Activated CD8-positive, alpha-beta memory T cell treated with anti-CD3 and anti-CD28 coated beads for 36 hours (primary cell): ENCODE measurements around the gene SLK. TPM values are rescaled to one million over a fixed set of nuclear protein-coding genes. Genes with fewer than 3 reads are reported as not detected.

Experiments used
- CTCF ChIA-PET: fragments of 350-600 bp; sonication (Branson Sonifier 250); formaldehyde crosslinking; loops from one replicate; lab custom pipeline; 2021; ENCODE audit warnings: antibody characterized with exemption; lab: Charles Lee
- POLR2A ChIA-PET: fragments of 350-600 bp; sonication (Branson Sonifier 250); formaldehyde crosslinking; loops from one replicate; lab custom pipeline; 2021; ENCODE audit warnings: antibody characterized with exemption; lab: Charles Lee
- total RNA-seq, 2 experiments: library from RNA; stranded (reverse); gene quantifications; one replicate each; pipeline ENCODE4 v1.2.3, GENCODE V29; 2021

SLK gene
- total RNA-seq, 2 experiments from 2014 or later: 21.8 to 22.8 TPM

DNA sequence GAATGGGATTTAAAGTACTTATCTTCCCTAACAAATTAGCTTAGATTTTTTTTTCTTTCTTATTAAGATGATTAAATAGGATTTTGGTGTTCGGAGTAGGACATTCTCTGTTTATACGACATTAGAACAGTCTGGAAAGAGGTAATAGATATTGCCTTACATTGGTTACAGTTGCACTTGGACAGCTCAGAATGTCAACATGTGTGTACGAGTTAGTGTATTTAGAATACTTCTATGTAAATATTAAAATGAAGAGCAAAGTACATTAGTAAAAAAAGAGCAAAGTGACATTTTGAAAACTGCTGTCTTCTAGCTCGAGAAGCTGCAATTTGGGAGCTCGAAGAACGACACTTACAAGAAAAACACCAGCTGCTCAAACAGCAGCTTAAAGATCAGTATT is 51.5 kb downstream of the SLK start:
- POLR2A ChIA-PET: interaction anchor here (1.6 kb wide), 1 partner anchor 103 kb away, joined by 7 read pairs; the partner anchor contains the start of gene SFR1
- CTCF ChIA-PET: interaction anchor here (1.1 kb wide), 1 partner anchor 13 kb away, joined by 4 read pairs; no protein-coding TSS in a partner anchor

GRCh38 chr10:104020020-104020419 is 53.1 kb downstream of the SLK start:
- ChIA-PET CTCF (interaction anchor here (0.5 to 0.9 kb wide), 2 partner anchors 37 to 132 kb away, joined by 3 read pairs; no protein-coding TSS in a partner anchor), POLR2A (interaction anchor here (0.6 to 1.1 kb wide), 2 partner anchors 25 to 132 kb away, joined by 3 to 12 read pairs; no protein-coding TSS in a partner anchor)

- POLR2A ChIA-PET: interaction anchor here (0.6 kb wide), 1 partner anchor 1852 kb away, joined by 6 read pairs; no protein-coding TSS in a partner anchor
- CTCF ChIA-PET: interaction anchor here (0.8 kb wide), 1 partner anchor 10 kb away, joined by 4 read pairs; no protein-coding TSS in a partner anchor
These were observed 54.3 kb downstream of the SLK start for GRCh38 chr10:104021246-104021645.

DNA sequence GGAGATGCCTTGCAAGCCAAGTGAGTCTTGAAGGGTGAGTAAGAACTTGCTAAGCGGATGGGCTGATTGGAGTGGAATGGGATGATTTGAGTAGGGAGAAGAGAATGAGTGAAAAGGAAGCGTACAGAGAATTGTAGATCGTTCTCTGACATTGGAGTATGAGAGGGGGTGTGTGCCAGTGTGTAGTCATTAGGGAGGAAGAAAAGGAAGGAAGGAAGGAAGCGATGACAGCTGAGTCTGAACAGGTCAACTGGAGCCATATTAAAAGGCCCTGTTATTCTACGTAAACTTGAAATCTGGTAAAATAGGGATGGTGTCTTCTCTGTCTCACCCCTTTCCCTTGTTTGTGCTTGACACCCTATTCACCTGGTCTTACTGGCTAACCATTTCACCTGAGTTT is 55.1 kb downstream of the SLK start:
- ChIA-PET POLR2A (no interaction called here), CTCF (interaction anchor here (0.8 kb wide), 1 partner anchor 11 kb away, joined by 4 read pairs; no protein-coding TSS in a partner anchor)

DNA sequence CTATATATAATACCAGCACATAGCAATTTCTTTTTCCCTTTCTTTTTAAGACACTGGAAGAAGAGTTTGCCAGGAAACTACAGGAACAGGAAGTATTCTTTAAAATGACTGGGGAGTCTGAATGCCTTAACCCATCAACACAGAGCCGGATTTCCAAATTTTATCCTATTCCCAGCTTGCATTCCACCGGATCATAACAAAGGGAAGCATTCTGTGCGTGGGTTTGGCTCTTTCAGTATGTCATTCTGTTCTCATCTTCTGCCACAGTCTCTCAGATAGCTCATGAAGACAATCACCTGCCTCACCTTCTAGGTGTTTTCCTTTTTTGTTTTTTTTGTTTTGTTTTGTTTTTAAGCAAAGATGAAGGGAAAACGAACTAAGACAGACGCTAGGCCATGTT is 58.6 kb downstream of the SLK start:
- ChIA-PET CTCF (interaction anchor here (1.0 kb wide), 1 partner anchor 138 kb away, joined by 4 read pairs; no protein-coding TSS in a partner anchor), POLR2A (no interaction called here)

DNA sequence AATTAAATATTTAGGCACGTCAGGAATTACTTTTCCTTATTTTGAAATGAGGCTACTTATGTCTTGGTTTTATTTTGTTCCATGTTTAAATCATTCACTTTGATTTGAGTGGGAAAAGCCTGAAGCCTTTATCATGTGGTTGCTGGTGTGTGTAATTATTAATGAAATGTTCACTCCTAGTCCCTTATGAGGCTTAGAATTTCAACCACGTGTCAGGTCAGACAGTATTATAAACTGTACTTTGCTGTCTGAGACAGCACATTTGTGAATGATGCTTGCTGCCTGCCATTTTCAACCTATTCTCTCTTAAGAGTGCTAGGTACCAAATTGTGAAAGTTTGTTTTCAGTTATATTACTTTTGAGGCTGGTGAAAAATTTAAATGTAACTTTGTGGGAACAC is 59.8 kb downstream of the SLK start:
- POLR2A ChIA-PET: no interaction called here
- CTCF ChIA-PET: no interaction called here

DNA sequence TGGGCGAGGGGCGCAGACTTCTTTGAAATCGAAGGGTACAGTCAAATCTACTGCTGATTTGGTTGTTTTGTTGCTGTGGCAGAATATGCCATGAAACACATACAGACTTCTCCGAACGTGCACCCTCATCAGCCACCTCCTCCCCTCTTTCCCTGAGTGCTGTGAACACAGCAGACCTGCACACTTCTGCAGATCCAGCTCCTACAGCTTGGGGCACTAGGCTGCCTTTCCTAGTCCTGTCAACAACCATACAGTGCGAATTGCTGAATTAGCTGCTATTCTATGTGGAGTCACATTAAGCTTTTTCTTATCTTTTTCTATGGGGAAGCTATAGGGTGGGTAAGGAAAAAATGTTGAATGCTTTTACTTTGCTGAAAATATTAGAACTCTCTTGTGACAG is 61.2 kb downstream of the SLK start:
- POLR2A ChIA-PET: no interaction called here

GRCh38 chr10:104028823-104029520 is 62.0 kb downstream of the SLK start:
- POLR2A ChIA-PET: no interaction called here
- CTCF ChIA-PET: interaction anchor here (1.0 kb wide), 1 partner anchor 141 kb away, joined by 3 read pairs; no protein-coding TSS in a partner anchor

More for the DNA sequence above, 61.2 kb downstream of the SLK start:
- CTCF ChIA-PET: interaction anchor here (0.9 kb wide), 1 partner anchor 9 kb away, joined by 3 read pairs; no protein-coding TSS in a partner anchor

DNA sequence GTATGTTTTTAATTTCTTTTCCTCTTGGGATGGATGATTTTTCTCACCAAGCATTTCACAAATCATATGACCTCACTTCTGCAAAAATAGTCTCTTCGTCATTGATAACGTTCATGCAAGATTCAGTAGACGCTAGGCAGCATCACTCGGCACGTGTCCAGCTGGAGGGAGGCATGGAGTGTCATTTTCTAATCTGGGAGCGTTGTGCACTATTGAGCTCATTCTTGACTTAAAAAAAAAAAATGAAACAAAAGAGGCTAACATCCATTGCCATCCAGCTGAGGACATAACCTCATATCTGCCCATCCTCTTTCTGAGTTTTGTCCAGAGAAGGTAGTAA is 62.6 kb downstream of the SLK start:
- POLR2A ChIA-PET: no interaction called here
- CTCF ChIA-PET: interaction anchor here (1.0 kb wide), 1 partner anchor 141 kb away, joined by 3 read pairs; no protein-coding TSS in a partner anchor

DNA sequence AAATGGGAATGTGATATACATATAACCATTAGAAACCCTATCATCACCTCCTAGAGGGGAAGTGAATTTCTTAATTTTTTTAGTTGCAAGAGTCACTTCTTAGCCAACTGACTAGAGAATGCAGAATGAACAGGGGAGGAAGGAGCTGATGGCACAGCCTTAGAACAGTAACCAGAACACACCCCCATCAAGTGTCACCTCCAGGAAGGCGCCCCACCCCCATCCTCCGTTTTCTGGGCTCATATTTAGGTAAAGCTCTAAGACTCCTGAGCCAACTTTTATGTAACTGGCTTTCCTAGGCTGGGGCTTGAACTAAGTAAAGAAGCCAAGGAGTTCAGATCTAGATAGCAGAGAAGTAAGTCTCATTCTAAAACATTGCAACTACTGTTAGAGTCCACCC is 64.7 kb downstream of the SLK start:
- POLR2A ChIA-PET: no interaction called here
- CTCF ChIA-PET: interaction anchor here (1.3 kb wide), 1 partner anchor 14 kb away, joined by 4 read pairs; no protein-coding TSS in a partner anchor

- POLR2A ChIA-PET: no interaction called here
- CTCF ChIA-PET: interaction anchor here (1.3 kb wide), 1 partner anchor 14 kb away, joined by 4 read pairs; no protein-coding TSS in a partner anchor
These were observed 65.3 kb downstream of the SLK start for GRCh38 chr10:104032144-104032775.

GRCh38 chr10:104033401-104033930 is 66.5 kb downstream of the SLK start:
- POLR2A ChIA-PET: no interaction called here
- CTCF ChIA-PET: no interaction called here

- ChIA-PET CTCF (no interaction called here), POLR2A (no interaction called here)
These were observed 67.0 kb downstream of the SLK start for GRCh38 chr10:104033966-104034365.

DNA sequence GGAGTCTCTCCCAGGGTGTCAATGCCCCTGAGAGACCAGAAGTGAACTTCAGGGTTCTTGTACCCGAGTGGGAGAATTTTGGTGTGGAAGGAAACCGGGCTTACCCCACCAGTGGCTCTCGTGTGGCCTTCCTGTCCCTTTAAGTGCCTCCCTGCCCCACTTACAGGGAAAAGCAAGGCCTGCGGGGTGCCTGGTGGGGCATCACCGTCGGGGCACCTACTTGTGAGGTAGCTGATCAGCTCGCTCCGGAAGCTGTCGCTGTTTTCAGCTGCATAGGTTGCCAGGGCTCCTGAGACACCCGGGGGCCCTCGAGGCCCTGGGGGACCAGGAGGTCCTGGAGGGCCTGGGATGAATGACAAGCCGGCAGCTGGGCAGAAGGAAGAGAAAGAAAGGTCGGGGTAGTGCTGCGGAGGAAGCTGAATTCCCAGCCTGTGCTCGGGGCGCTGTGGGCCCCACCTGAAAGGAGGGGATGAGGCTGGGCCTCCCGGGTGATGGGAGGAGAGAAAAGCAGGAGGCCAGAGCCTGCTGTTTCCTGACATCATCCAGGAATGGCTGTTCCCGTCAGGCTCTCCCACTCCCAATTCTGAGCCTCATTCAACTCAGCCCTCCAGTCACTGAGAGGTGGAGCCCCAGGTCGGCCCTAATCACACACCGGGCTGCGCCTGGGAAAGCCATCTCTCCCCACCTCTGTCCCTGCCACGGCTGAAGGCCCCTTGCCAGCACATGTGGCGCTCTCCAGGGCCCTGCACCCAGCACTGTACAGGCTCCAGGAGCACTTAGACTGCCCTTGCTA is 67.7 kb downstream of the SLK start:
- POLR2A ChIA-PET: no interaction called here
- CTCF ChIA-PET: no interaction called here

DNA sequence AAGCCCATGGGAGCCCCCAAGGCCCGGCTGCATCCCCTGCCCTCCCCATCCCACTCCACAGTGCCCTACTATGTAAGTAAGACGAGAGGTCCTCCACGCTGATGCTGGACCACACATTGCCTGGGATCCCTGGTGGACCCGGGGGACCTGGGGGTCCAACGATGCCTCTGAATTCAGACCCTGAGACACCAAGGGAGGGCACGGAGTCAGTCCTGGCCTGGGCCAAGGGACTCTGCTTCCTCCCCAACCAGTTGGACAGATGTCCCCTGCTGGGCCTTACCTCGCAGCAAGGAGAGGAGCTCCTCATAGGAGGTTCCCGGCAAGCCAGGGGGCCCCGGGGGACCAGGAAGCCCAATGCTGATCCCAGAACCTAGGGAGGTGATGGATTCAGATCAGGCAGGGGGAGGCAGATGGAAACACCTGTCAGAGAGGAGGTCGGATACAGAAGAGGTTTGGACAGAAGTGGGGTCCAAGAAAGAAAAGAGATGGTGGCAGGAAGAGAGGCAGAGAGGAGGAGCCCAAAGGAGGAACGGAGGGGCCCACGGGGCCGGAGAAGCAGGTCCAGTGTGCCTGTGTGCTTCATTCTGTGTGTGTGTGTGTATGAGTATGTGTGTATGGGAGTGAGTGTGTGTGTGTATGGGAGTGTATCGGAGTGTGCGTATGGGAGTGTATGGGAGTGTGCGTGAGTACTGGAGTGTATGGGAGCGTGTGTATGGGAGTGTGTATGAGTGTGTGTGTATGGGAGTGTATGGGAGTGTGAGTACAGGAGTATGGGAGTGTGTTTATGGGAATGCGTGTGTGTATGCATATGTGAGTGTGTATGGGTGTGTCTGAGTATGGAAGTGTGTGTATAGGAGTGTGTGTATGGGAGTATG is 68.5 kb downstream of the SLK start:
- POLR2A ChIA-PET: no interaction called here
- CTCF ChIA-PET: no interaction called here

- CTCF ChIA-PET: no interaction called here
These were observed 69.1 kb downstream of the SLK start for GRCh38 chr10:104036069-104036384.

DNA sequence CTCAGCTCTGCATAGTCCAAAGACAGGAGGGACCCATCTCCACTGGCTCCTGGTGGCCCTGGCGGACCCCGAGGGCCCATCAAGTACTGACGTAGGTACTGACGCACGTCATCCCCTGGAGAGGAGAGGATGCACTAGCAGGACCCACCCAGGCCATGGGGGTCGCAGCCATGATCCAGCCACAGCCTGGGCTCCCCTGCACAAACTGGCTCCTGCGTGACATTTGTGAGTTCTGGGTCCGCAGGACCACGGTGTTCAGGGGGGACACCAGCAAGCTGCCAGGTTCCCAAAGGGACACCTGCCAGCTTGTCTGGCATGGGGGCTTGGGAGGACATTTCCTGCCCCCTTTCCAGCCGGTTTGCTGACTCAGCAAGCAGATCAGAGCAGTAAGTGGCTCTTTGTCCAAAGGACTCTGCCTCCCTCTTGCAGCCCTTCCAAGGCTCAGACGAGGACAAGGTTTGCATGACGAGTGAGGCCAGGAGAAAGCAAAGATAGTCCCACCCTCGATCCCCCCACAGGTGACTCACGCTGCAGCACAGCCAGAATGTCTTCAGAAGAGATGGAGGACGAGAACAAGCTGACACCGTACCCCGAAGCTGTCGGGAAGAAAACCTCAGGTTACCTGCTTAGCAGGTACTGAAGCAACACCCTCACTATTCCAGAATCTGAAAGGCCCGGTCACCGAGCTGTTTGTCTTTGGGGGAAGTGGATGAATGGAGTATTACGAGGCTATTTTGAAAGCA is 69.7 kb downstream of the SLK start:
- CTCF ChIA-PET: interaction anchor here (0.7 kb wide), 1 partner anchor 313 kb away, joined by 3 read pairs; no protein-coding TSS in a partner anchor
- POLR2A ChIA-PET: no interaction called here

More at GRCh38 chr10:104036069-104036384, 69.1 kb downstream of the SLK start:
- POLR2A ChIA-PET: no interaction called here
